ENCODE results near the gene PRDX6. TPM values are rescaled to one million over a fixed set of nuclear protein-coding genes. Genes with fewer than 3 reads are reported as not detected.
"Not testable (repeated sequence)": the region's sequence is repeated elsewhere in the genome, so short reads cannot be mapped to it uniquely, and the experiment has no call there.

The PRDX6 gene
- total RNA-seq, 1 experiment from 2014 or later: 533 TPM

DNA sequence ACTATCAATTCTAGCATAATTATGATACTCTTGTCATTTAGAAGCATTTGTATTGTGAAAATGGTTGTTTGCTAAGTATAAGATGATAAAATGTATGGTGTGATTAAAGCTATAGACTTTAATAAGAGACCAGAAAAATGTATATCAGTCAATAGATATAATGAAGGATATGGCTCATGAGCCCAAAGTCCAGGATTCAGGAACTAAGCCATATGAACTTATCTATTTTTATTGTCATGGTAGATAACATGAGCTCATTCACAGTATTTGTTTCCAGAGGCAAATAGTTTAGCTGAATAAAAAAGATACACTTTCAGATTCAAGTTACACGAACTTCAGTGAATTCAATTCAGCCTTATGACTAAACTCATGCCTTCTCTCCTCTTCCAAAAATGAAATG is 32.7 kb downstream of the PRDX6 start:
- no peak overlapping the region for H3K56ac ChIP-seq (ENCODE audit: insufficient read length, low read depth, low read length)
- Mint-ChIP-seq H3K9me3 (peaks cover 8% of the 10 kb centered on the region in 2 experiments; a peak in 4 of 5 replicates), H3K27ac (no peak overlapping the region), H3K4me3 (no peak overlapping the region), H3K36me3 (ENCODE audit: insufficient read depth in 1 of 3, low read depth in 3 of 3) (peaks cover 0 to 8% (median 6%) of the 10 kb centered on the region in 3 experiments; a peak in 6 of 7 replicates), H3K4me1 (peaks cover 18 to 20% of the 10 kb centered on the region in 2 experiments), H3K27me3 (ENCODE audit: low read depth) (no peaks in the 10 kb centered on the region)
- no peak overlapping the region for H2BK20ac ChIP-seq (ENCODE audit: low read depth, low read length, poor library complexity, severe bottlenecking)
- no peak overlapping the region for H2BK12ac ChIP-seq (ENCODE audit: insufficient read length, low read depth, low read length)
- H4K91ac ChIP-seq (ENCODE audit: insufficient read length, low read depth, low read length): no peak overlapping the region
- H2BK15ac ChIP-seq (ENCODE audit: low read depth, low read length): no peak overlapping the region
- DNase-seq: no peak
- H3K4me1 ChIP-seq (ENCODE audit: insufficient read depth, low read length): peaks cover 4% of the 10 kb centered on the region; the same call in 1 of the 2 replicates
- H4K8ac ChIP-seq (replicated peaks; ENCODE audit: insufficient read length, low read depth, low read length): no peak overlapping the region
- H3K14ac ChIP-seq (ENCODE audit: insufficient read depth, low read length): no peak overlapping the region
- TF ChIP-seq, protein P1, sequence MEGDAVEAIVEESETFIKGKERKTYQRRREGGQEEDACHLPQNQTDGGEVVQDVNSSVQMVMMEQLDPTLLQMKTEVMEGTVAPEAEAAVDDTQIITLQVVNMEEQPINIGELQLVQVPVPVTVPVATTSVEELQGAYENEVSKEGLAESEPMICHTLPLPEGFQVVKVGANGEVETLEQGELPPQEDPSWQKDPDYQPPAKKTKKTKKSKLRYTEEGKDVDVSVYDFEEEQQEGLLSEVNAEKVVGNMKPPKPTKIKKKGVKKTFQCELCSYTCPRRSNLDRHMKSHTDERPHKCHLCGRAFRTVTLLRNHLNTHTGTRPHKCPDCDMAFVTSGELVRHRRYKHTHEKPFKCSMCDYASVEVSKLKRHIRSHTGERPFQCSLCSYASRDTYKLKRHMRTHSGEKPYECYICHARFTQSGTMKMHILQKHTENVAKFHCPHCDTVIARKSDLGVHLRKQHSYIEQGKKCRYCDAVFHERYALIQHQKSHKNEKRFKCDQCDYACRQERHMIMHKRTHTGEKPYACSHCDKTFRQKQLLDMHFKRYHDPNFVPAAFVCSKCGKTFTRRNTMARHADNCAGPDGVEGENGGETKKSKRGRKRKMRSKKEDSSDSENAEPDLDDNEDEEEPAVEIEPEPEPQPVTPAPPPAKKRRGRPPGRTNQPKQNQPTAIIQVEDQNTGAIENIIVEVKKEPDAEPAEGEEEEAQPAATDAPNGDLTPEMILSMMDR (conservative IDR thresholded peaks at IDR 0.05): no peak
- no peaks in the 10 kb centered on the region for H3K9me3 ChIP-seq (ENCODE audit: control insufficient read depth, low read depth, low read length)
- H3T11ph ChIP-seq (ENCODE audit: low read length): no peak overlapping the region
- H3K27ac ChIP-seq (ENCODE audit: insufficient read length, low read depth, low read length): no peak overlapping the region
- no peaks in the 10 kb centered on the region for H3K27me3 ChIP-seq (ENCODE audit: insufficient read depth, low read length)
- no peak overlapping the region for H2AK5ac ChIP-seq (ENCODE audit: insufficient read length, low read length)
- H3K23ac ChIP-seq (ENCODE audit: insufficient read length, low read depth, low read length): no peak overlapping the region
- no peak overlapping the region for H2BK5ac ChIP-seq (ENCODE audit: insufficient read length, low read length)
- H2AFZ ChIP-seq (ENCODE audit: low read length): no peak overlapping the region
- no peaks in the 10 kb centered on the region for H4K20me1 ChIP-seq (ENCODE audit: control insufficient read depth, insufficient read depth, insufficient read length)
- H3K18ac ChIP-seq (ENCODE audit: insufficient read length, low read depth, low read length): no peak overlapping the region
- H3K79me2 ChIP-seq (ENCODE audit: insufficient read depth, low read length): no peaks in the 10 kb centered on the region
- no peaks in the 10 kb centered on the region for H3K23me2 ChIP-seq (ENCODE audit: insufficient read length, low read depth, low read length, poor library complexity, severe bottlenecking)
- no peak overlapping the region for H4K5ac ChIP-seq (ENCODE audit: insufficient read length, low read depth, low read length)
- H3K4ac ChIP-seq (ENCODE audit: low read depth, low read length): no peak overlapping the region
- H3K9ac ChIP-seq (ENCODE audit: extremely low read depth, insufficient read length, low read length): no peak overlapping the region
- whole genome bisulfite sequencing (ENCODE audit: extremely low coverage, insufficient read length, low lambda C conversion rate): no CpG with 5 or more reads among the region's 1 CpG
- no peaks in the 10 kb centered on the region for H3K79me1 ChIP-seq (ENCODE audit: insufficient read depth, low read depth, low read length, poor library complexity, severe bottlenecking)
- H3K4me2 ChIP-seq (ENCODE audit: insufficient read depth, insufficient read length, low read length): no peak overlapping the region
- no peak overlapping the region for H2BK120ac ChIP-seq (ENCODE audit: low read depth, low read length, poor library complexity, severe bottlenecking)

DNA sequence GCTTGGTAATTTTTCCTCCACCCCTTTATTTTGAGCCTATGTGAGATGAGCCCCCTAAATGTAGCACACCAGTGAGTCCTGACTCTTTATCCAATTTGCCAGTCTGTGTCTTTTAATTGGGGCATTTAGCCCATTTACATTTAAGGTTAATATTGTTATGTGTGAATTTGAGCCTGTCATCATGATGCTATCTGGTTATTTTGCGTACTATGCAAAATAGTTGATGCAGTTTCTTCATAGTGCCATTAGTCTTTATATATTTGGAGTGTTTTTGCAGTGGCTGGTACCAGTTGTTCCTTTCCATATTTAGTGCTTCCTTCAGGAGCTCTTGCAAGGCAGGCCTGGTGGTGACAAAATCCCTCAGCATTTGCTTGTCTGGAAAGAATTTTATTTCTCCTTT is 37.4 kb downstream of the PRDX6 start:
- H3K27ac Mint-ChIP-seq; H3K27me3 Mint-ChIP-seq (ENCODE audit: low read depth); H3K36me3 Mint-ChIP-seq (ENCODE audit: insufficient read depth in 1 of 3, low read depth in 3 of 3); H3K23me2 ChIP-seq (ENCODE audit: insufficient read length, low read depth, low read length, poor library complexity, severe bottlenecking); DNase-seq; H3K4me2 ChIP-seq (ENCODE audit: insufficient read depth, insufficient read length, low read length); H3K27ac ChIP-seq (ENCODE audit: insufficient read length, low read depth, low read length); H3K23ac ChIP-seq (ENCODE audit: insufficient read length, low read depth, low read length); H4K8ac ChIP-seq (replicated peaks; ENCODE audit: insufficient read length, low read depth, low read length); H3K4ac ChIP-seq (ENCODE audit: low read depth, low read length); H2BK5ac ChIP-seq (ENCODE audit: insufficient read length, low read length); H2AK5ac ChIP-seq (ENCODE audit: insufficient read length, low read length); H3K56ac ChIP-seq (ENCODE audit: insufficient read length, low read depth, low read length); H3K4me1 ChIP-seq (ENCODE audit: insufficient read depth, low read length); H3K79me1 ChIP-seq (ENCODE audit: insufficient read depth, low read depth, low read length, poor library complexity, severe bottlenecking); H4K20me1 ChIP-seq (ENCODE audit: control insufficient read depth, insufficient read depth, insufficient read length); H3K18ac ChIP-seq (ENCODE audit: insufficient read length, low read depth, low read length); H2BK12ac ChIP-seq (ENCODE audit: insufficient read length, low read depth, low read length); H3K14ac ChIP-seq (ENCODE audit: insufficient read depth, low read length); H4K5ac ChIP-seq (ENCODE audit: insufficient read length, low read depth, low read length); H3K9ac ChIP-seq (ENCODE audit: extremely low read depth, insufficient read length, low read length); H3K27me3 ChIP-seq (ENCODE audit: insufficient read depth, low read length); H3T11ph ChIP-seq (ENCODE audit: low read length); H2BK20ac ChIP-seq (ENCODE audit: low read depth, low read length, poor library complexity, severe bottlenecking); H4K91ac ChIP-seq (ENCODE audit: insufficient read length, low read depth, low read length); H2BK120ac ChIP-seq (ENCODE audit: low read depth, low read length, poor library complexity, severe bottlenecking); H3K9me3 ChIP-seq (ENCODE audit: control insufficient read depth, low read depth, low read length); H2AFZ ChIP-seq (ENCODE audit: low read length); H2BK15ac ChIP-seq (ENCODE audit: low read depth, low read length); H3K4me3 Mint-ChIP-seq; H3K79me2 ChIP-seq (ENCODE audit: insufficient read depth, low read length): not testable (repeated sequence)
- Mint-ChIP-seq H3K9me3 (peaks cover 8 to 11% of the 10 kb centered on the region in 2 experiments), H3K4me1 (peaks cover 3 to 11% of the 10 kb centered on the region in 2 experiments; a peak in 3 of 4 replicates)
- WGBS (ENCODE audit: extremely low coverage, insufficient read length, low lambda C conversion rate): no CpG with 5 or more reads among the region's 1 CpG
